Measurements from ENCODE around the gene BRSK2. TPM values are rescaled to one million over a fixed set of nuclear protein-coding genes. Genes with fewer than 3 reads are reported as not detected.
"Not testable (repeated sequence)": the region's sequence is repeated elsewhere in the genome, so short reads cannot be mapped to it uniquely, and the experiment has no call there.

BRSK2 gene
- total RNA-seq, 1 donor from 2014 or later = 0.41 TPM

- not testable (repeated sequence) for DNase-seq
These were observed 20.1 kb downstream of the BRSK2 start for GRCh38 chr11:1409852-1410125.

GRCh38 chr11:1410366-1411291 lies 20.9 kb downstream of the BRSK2 start:
- DNase-seq = peak; percentile 86

GRCh38 chr11:1411301-1411700 lies 21.6 kb downstream of the BRSK2 start:
- DNase-seq = no peak

GRCh38 chr11:1411739-1412138 lies 22.0 kb downstream of the BRSK2 start:
- not testable (repeated sequence) for DNase-seq

- no peak for DNase-seq
These were observed 22.8 kb downstream of the BRSK2 start for GRCh38 chr11:1412377-1413095.

GRCh38 chr11:1414650-1415049 lies 24.9 kb downstream of the BRSK2 start:
- no peak for DNase-seq

- DNase-seq = no peak
These were observed 25.9 kb downstream of the BRSK2 start for GRCh38 chr11:1415631-1416030.

- not testable (repeated sequence) for DNase-seq
These were observed 28.6 kb downstream of the BRSK2 start for GRCh38 chr11:1418192-1418795.

GRCh38 chr11:1419811-1420210 lies 30.1 kb downstream of the BRSK2 start:
- no peak for DNase-seq

GRCh38 chr11:1421291-1421690 lies 31.6 kb downstream of the BRSK2 start:
- DNase-seq = no peak

- DNase-seq = no peak
These were observed 32.7 kb downstream of the BRSK2 start for GRCh38 chr11:1422481-1422880.

- no peak for DNase-seq
These were observed 33.2 kb downstream of the BRSK2 start for GRCh38 chr11:1422981-1423380.

- DNase-seq = not testable (repeated sequence)
These were observed 33.7 kb downstream of the BRSK2 start for GRCh38 chr11:1423406-1423805.

- no peak for DNase-seq
These were observed 35.3 kb downstream of the BRSK2 start for GRCh38 chr11:1425006-1425405.

GRCh38 chr11:1425439-1425838 lies 35.7 kb downstream of the BRSK2 start:
- no peak for DNase-seq

- DNase-seq = no peak
These were observed 39.1 kb downstream of the BRSK2 start for GRCh38 chr11:1428762-1429316.

- DNase-seq = no peak
These were observed 43.8 kb downstream of the BRSK2 start for GRCh38 chr11:1433568-1433967.

- DNase-seq = no peak
These were observed 44.4 kb downstream of the BRSK2 start for GRCh38 chr11:1433977-1434640.

GRCh38 chr11:1435479-1435819 lies 45.7 kb downstream of the BRSK2 start:
- not testable (repeated sequence) for DNase-seq

- no peak for DNase-seq
These were observed 46.2 kb downstream of the BRSK2 start for GRCh38 chr11:1435820-1436467.

GRCh38 chr11:1436468-1437039 lies 46.8 kb downstream of the BRSK2 start:
- DNase-seq = no peak

GRCh38 chr11:1437500-1437899 lies 47.8 kb downstream of the BRSK2 start:
- peak; percentile 29 for DNase-seq
